ENCODE measurements around the gene IFI6.

Gene IFI6

GRCh38 chr1:27669876-27670275 lies 2.1 kb downstream of the IFI6 start:
- DNase-seq = no peak

DNA sequence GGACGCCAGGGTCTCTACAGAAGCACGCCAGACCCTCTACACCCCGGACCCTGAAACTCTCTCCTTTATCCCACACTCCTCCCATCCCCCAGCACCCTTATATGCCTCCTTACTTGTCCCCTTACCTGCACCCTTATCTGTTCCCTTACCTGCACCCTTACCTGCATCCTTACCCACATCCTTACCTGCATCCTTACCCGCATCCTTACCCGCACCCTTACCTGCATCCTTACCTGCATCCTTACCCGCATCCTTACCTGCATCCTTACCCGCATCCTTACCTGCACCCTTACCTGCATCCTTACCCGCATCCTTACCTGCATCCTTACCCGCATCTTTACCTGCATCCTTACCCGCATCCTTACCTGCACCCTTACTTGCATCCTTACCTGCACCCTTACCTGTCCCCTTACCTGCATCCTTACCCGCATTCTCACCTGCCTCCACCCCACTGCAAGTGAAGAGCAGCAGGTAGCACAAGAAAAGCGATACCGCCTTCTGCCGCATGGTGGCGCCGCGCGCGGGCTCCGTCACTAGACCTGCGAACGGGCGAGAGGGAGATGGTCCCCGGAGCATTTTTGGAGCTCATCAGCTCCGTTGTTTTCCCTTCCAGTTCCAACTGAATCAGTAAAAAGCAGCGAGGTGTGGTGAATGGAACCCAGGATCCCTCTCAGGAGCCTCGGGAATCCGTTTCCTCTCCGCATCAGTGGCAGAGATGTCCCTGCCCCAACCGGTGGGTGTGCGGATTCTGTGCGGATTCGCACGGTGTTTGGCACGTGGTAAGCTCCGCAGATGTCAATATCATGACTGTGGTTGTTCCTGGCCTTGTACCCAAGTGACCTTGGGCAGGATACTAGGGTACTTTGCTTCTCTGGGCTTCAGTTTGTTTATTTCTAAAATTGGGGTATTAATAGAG lies 2.9 kb downstream of the IFI6 start:
- DNase-seq = peak; percentile 31 to 50

DNA sequence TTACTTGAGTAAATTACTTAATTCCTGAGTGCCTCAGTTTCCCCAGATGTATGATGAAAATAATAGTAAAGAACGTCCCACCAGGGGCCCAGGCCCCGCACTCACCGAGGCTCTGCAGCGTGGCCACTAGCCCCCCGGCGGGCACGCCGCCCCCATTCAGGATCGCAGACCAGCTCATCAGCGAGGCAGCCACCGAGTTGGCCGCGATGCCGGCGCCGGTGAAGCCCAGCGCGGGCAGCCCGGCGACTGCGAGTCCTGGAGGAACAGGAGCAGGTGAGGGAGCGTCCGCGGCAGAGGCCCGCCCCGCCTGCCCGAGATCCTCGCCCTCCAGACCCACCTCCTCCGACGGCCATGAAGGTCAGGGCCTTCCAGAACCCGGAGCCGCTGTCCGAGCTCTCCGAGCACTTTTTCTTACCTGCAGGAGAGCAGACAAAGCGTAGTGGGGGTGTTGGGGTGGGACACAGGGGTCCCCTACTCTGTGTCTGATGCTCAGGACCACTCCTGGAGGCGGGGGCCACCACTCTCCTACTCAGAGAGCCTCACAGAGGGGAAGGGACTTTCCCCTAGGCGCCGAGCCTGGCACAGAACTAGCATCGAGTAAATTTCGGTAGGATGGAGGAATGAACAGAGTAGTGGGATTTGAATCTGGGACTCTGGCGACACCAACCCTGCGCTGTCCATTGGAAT lies 3.7 kb downstream of the IFI6 start:
- no peak for DNase-seq

GRCh38 chr1:27666791-27667254 lies 5.2 kb downstream of the IFI6 start:
- no peak for DNase-seq

DNA sequence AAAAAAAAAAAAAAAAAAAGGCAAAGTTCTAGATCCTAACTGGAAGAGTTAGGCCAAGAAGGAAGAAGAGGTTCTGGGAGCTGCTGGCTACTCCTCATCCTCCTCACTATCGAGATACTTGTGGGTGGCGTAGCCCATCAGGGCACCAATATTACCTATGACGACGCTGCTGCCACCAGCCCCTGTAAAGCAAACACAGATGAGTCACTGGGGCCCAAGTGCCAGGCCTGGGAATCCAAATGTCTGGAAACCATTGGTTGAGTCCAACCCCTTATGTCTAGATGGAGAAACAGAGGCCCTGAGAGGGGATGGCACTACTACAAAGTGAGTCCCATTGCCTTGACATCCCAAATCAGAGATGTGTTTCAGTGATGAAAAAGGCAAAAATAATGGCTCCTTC lies 5.7 kb downstream of the IFI6 start:
- no peak for DNase-seq

DNA sequence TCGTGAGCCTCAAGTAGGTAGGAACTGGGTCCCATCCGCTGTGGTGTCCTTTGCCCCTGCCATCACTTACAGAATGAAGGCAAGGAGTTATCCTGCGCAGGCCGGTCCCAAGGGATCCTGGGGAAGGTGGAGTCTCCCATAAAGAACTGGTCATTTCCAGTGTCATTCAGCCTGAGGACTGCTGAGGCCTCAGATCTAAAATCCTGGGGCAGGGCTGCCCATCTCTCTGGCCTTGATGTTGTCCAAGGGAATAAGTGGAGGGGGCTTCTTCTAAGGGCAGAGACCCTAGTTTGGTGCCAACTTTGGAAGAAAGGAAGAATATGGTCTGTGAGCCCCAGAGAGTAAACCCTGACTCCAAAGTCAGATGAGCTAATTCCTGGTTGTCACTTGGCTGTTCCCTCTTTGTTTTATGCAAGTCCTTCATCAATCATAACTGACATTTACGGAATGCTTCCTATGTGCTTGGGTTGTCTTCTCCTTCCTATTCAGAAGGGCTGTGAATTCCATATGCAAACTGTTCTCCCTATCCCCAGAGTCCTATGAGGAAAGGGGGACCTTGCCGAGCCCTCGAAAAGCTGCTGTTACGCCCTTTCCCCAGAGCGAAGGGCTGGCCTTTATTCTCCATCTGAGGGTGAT lies 6.9 kb downstream of the IFI6 start:
- DNase-seq = no peak

DNA sequence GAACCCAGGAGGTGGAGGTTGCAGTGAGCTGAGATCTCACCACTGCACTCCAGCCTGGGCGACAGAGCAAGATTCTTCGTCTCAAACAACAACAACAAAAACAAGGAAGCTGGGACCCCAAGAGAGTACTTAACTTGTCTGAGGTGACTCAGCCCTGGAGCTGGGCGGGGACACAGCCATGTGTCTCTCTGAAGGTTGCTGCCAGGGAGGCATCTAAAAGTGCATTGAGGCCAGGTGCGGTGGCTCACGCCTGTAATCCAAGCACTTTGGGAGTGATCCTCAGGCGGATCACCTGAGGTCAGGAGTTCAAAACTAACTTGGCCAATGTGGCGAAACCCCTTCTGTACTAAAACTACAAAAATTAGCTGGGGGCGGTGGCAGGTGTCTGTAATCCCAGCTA lies 7.7 kb downstream of the IFI6 start:
- DNase-seq = no peak

GRCh38 chr1:27662707-27663393 lies 9.1 kb downstream of the IFI6 start:
- peak; percentile 30 to 54 for DNase-seq

- no peak for DNase-seq
Observed at GRCh38 chr1:27662261-27662660, 9.7 kb downstream of the IFI6 start.

DNA sequence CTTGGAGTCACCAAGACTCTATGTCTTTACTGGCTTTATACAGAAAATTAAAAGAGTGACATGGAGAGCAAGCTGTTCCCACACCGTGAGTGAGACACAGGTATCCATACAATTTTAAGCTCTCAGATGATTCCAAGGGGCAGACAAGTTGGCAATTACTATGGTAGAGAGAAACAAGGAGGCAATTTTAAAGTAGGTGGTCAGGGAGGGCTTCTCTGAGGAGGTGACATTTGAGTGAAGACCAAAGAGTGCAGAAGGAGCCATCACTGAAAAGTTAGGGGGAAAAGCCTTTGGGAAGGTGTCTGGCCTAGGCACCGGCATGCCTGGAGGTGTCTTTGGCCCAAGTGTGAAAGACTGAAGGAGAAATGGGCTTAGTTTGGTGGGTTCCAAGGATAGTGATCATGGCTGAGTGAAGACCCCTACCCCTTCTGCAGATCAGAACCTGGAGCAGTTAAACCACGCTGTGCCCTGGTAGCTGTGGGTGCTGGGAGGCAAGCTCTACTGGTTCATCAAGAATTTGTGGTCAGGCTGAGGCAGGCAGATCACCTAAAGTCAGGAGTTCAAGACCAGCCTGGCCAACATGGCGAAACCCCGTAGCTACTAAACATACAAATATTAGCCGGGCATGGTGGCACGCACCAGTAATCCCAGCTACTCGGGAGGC lies 10.4 kb downstream of the IFI6 start:
- no peak for DNase-seq

DNA sequence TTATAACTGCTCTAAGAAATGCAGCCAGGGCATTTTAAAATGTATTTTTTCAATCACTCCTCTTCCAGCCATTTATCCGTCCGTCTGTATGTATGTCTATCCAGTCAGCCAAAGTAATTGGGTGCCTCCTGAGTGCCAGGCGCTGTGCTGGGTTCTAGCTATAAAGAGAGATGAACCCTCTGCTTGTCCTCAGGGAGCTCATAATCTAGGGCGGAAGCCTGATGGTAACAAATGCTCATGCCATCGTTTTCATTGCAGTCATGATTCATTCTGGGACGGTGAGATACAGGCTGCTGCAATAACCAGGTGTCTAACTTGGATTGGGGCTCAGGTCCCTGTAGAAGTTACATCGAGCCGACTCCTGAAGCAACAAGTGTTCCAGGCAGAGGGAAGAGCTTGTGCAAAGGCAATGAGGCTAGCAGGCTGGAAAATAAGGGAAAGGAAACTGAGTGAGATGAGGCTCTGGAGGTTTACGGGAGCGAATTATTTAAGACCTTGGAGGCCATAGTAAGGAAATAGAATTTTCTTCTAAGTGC lies 11.6 kb downstream of the IFI6 start:
- no peak for DNase-seq

DNA sequence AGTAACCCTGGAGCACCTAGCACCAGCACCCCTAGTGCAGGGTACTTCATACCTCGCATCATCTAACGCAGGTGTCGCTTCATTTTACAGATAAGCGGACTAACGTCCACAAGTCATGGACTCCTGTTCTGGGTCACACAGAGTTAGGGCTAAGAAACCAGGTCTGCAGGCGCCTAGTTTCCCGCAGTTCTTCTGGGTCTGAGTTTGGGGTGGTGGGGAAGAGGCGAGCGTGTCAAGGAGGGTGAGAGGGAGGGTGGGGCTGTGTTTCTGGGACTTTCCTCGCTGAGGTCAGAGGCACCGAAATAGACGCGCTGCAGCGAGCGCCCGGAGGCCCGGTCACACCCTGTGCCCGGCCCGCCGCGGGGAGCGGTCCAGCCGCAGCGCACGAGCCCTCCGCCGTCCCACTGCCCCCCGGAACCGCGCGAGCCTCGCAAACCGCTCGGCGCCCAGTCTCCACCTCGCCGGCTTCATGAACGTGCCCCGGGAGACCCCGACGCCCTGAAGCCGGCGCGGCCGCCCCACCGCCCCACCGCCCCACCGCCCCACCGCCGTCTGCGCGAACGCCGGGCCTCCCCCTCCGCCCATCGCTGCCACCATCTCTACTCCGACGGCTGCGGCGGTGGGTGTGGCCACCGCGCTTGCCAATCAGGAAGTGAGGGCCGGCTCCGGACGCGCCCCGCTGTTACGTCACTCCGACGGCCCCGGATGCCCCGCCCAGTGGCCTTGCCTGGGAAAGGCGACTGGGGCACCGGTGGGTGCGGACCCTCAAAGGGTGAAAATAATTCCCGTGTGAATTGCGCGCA lies 12.3 kb downstream of the IFI6 start:
- DNase-seq = peak; percentile 38 to 73

DNA sequence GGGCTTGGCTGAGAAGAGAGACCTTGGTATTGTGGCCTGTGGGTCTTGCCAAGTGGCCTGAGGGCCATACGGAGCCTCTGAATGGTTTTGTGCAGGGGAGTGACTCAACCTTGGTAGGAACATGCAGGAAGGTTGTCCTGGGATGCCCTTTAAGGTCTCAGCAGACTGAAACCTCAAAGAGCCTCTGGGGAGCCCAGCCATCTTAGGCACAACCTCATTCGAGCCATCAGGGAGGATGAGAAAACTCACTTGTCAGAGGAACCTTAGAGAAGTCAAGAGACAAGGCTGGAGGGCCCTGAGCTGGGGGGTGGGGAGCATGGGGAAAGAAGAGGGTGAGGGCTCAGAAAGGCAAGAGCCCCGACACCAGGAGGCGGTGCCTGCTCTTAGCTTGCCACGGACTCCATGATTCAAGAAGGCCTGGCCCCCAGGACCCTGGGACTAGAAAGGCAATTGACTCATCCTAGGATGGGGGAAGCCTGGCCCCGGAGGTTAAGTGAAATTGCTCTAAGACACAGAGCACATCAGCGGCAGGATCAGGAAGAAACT lies 13.0 kb downstream of the IFI6 start:
- no peak for DNase-seq

DNA sequence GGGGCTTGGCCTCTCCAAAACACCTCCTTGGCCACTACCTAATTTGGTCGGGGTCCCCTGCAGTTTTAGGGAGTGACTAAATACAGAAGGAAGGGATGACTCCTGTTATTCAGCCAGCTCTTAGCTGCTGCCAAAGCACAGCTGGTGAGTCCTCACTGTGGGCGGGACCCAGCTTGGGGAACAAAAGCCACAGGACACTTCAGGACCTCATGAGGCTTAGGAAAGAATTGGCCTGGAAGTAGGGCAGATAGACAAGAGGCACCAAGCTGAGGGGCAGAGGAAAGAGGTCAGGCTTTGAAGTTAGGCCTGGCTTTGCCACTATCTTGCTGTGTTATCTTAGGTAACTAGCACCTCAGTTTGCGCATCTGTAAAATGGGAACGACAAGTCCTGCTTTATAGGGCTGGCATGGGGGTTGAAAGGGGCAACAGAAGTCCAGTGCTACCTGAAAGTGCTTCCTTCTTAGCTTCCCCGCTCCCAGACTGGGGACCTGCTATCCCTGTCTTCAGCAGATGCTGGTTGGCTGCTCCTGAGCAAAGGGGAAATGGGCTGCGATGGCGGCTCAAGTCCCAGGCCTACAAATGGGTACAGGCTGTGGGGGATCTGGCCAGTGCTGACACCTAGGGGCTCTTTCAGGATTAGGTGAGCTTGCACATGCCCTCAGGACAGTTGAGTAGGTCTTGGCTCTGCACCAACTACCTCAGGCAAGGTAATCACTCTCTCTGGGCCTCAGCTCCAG lies 15.7 kb downstream of the IFI6 start:
- no peak for DNase-seq

- no peak for DNase-seq
Observed at GRCh38 chr1:27655151-27655937, 16.6 kb downstream of the IFI6 start.

GRCh38 chr1:27652111-27652864 lies 19.7 kb downstream of the IFI6 start:
- no peak for DNase-seq

- no peak for DNase-seq
Observed at GRCh38 chr1:27650539-27651175, 21.3 kb downstream of the IFI6 start.

- DNase-seq = no peak
Observed at GRCh38 chr1:27650171-27650538, 21.8 kb downstream of the IFI6 start.
